Lower leg skin (tissue), 3 donors: ENCODE data around the gene DOK5.

Experiments
- POLR2A ChIP-seq, 2 donors: fragments of 450-650 bp; IDR thresholded peaks; one replicate each; pipeline ENCODE4 v1.6.1; 2016 to 2017; ENCODE audit warnings: antibody characterized with exemption in 2 of 2, mild to moderate bottlenecking in 1 of 2, moderate library complexity in 1 of 2
- TF ChIP-seq, protein P1 (sequence below), 3 donors: fragments of 450-650 bp; IDR thresholded peaks; one replicate each; pipeline ENCODE4 v1.5.1; 2016; ENCODE audit warnings: antibody characterized with exemption in 3 of 3, mild to moderate bottlenecking in 3 of 3, moderate library complexity in 2 of 3

DNA sequence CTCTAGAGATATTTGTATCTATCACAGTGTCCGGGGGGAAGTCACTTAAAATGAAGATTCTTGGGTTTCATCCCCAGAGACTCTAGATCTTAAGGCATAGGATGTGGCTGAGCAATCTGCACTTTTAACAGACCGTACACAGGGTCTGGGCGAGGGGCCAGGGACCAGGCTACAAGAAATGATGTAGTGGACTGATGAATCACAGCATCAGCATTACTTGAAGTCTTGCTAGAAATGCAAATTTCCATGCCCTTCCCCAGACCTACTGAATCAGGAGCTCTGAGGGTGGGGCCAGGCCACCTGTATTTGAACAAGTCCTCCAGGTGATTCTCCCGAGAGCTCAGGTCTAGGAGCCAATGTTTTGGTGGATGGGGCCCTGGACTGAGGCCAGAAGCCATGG lies 168.4 kb downstream of the DOK5 start:
- TF ChIP-seq, protein P1, sequence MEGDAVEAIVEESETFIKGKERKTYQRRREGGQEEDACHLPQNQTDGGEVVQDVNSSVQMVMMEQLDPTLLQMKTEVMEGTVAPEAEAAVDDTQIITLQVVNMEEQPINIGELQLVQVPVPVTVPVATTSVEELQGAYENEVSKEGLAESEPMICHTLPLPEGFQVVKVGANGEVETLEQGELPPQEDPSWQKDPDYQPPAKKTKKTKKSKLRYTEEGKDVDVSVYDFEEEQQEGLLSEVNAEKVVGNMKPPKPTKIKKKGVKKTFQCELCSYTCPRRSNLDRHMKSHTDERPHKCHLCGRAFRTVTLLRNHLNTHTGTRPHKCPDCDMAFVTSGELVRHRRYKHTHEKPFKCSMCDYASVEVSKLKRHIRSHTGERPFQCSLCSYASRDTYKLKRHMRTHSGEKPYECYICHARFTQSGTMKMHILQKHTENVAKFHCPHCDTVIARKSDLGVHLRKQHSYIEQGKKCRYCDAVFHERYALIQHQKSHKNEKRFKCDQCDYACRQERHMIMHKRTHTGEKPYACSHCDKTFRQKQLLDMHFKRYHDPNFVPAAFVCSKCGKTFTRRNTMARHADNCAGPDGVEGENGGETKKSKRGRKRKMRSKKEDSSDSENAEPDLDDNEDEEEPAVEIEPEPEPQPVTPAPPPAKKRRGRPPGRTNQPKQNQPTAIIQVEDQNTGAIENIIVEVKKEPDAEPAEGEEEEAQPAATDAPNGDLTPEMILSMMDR (IDR thresholded peaks at IDR 0.05): no peak
- no peak for TF ChIP-seq POLR2A (IDR thresholded peaks at IDR 0.05)
